Measurements from ENCODE around the gene SLC35A5. TPM values are rescaled to one million over a fixed set of nuclear protein-coding genes. Genes with fewer than 3 reads are reported as not detected.

SLC35A5 gene
- total RNA-seq, 4 donors from 2014 or later, result 16.2 to 35.0 (median 21.9) TPM

DNA sequence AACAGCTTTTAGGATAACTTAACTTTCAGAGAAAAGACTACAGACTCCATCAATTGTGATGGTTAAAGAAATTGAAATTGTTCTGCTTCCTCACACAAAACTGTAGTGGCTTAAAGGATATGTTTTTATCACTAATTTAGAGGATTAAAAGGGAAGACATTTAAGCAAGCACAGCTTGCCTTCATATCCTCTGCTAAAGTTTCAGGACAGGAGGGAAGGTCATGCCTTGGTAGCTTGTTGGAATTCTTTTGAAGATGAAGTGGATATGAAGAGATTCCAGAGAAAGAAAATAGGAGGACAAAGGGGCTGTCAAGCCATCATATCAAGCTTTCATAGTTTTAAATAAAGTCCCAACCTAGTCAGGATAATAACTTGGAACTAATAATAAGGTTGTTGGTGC lies 46.0 kb downstream of the SLC35A5 start:
- no peak for TF ChIP-seq POLR2A (IDR thresholded peaks at IDR 0.05)
- TF ChIP-seq, protein P1, sequence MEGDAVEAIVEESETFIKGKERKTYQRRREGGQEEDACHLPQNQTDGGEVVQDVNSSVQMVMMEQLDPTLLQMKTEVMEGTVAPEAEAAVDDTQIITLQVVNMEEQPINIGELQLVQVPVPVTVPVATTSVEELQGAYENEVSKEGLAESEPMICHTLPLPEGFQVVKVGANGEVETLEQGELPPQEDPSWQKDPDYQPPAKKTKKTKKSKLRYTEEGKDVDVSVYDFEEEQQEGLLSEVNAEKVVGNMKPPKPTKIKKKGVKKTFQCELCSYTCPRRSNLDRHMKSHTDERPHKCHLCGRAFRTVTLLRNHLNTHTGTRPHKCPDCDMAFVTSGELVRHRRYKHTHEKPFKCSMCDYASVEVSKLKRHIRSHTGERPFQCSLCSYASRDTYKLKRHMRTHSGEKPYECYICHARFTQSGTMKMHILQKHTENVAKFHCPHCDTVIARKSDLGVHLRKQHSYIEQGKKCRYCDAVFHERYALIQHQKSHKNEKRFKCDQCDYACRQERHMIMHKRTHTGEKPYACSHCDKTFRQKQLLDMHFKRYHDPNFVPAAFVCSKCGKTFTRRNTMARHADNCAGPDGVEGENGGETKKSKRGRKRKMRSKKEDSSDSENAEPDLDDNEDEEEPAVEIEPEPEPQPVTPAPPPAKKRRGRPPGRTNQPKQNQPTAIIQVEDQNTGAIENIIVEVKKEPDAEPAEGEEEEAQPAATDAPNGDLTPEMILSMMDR (IDR thresholded peaks at IDR 0.05), result no peak
- H3K4me3 ChIP-seq (ENCODE audit: low read depth, poor library complexity, severe bottlenecking), result no peak overlapping the region
- no peak for DNase-seq (ENCODE audit: low spot score in 2 of 2)
- intact Hi-C loops (cut with DNase I; ENCODE audit: low total_unique reads), result no loop called here

DNA sequence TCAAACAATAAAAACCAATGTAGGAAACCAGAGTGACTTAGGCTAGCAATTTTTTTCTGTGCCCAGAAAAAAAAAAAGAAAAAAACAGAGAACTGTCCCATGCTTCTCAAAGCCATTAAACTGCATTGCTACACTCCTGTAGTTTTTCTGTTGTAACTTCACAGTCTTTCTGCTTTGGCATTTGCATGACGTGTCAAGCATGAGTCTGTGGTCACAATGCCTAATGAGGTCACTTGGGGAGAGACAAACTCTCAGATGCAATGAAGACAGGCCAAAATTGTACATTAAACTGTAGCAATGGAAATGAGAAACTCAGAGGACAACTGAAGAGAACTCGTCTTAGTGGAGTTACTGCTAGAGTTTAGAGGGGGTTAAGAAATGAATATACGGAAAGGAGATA lies 48.3 kb downstream of the SLC35A5 start:
- H3K4me3 ChIP-seq (ENCODE audit: low read depth, poor library complexity, severe bottlenecking), result no peak overlapping the region
- no peak for DNase-seq (ENCODE audit: low spot score in 2 of 2)
- intact Hi-C loops (cut with DNase I; ENCODE audit: low total_unique reads), result no loop called here
- TF ChIP-seq, protein P1 (IDR thresholded peaks at IDR 0.05), result no peak
- no peak for TF ChIP-seq POLR2A (IDR thresholded peaks at IDR 0.05)
- WGBS, 2 donors, result 68 to 83% methylated on average over 3 of the region's 3 CpGs

DNA sequence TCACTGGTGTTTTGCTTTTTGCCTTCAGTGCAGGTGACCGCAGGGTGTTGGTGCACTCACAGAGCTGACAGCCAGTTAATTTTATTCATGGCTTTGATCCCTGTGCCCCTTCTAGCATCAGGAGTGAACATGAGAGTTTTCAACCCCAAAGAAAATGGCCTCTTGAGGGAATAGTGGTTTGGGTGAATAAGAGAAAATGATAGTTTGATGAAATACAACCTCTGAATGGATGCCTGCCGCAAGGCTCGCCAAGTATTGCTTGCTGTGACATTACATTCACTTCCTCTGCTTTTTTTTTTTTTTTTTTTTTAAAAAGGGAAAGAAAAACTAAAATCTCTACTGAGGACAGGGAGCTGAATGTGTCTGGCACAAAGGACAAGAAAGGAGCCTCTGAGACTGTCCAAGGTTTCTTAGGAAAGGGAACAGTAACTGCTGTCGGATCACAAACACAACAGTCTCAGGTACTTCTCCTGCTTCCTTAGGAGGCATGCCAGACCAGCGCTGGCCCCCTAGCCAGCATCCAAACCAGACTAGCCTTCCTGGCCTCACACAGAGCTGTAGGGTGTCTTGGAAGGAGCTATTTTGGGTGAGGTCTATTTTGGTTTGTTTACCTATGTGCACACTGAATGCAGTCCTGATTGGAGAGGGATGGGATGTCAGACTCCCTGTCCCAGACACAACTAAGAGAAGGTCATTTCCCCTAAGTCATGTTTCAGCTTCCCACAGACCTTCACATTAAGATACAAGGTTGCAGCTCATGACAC lies 50.1 kb downstream of the SLC35A5 start:
- intact Hi-C loops (cut with DNase I; ENCODE audit: low total_unique reads), result no loop called here
- WGBS, 2 donors, result 78 to 93% methylated on average over 5 of the region's 5 CpGs

DNA sequence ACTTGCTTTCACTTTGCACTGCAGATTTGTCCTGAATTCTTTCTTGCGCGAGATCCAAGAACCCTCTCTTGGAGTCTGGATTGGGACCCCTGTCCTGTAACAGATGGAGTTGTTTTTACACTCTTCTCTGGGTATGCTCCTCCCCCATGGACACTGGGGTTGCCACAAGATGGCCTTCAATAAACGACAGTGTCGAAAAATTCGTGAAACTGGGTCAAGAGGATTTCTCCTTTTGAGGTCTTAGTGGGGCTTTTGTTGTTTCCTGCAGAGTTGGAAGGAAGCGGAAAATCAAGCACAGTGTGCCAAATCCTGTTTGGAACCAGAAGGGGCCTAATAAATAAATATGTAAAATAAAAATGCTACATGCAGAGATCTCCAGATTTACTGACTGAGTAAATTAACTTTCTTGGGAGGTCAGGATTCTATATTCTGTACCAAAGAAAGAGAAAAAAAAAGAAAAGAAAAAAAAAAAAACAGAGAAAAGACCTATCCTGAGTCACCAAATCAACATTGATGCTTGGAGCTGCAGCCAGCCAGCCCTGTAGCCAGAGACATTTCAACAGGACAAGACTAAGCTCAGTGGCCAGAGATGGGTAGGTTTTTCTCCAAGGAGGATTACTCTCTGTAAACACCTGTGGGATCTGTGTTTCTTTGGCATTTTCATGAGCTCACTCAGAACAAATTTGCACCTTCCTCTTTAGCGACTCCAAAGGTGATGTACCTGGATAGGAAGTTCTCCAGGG lies 54.3 kb downstream of the SLC35A5 start:
- 68 to 74% methylated on average over 7 of the region's 7 CpGs for WGBS, 2 donors
- intact Hi-C loops (cut with DNase I; ENCODE audit: low total_unique reads), result no loop called here
- no peak overlapping the region for H3K4me3 ChIP-seq (ENCODE audit: low read depth, poor library complexity, severe bottlenecking)
- TF ChIP-seq, protein P1 (IDR thresholded peaks at IDR 0.05), result no peak
- no peak for TF ChIP-seq POLR2A (IDR thresholded peaks at IDR 0.05)
- no peak for DNase-seq (ENCODE audit: low spot score in 2 of 2)

More for the DNA sequence above, 50.1 kb downstream of the SLC35A5 start:
- no peak for DNase-seq (ENCODE audit: low spot score in 2 of 2)
- no peak overlapping the region for H3K4me3 ChIP-seq (ENCODE audit: low read depth, poor library complexity, severe bottlenecking)
- TF ChIP-seq POLR2A (IDR thresholded peaks at IDR 0.05), result no peak
- TF ChIP-seq, protein P1 (IDR thresholded peaks at IDR 0.05), result no peak

DNA sequence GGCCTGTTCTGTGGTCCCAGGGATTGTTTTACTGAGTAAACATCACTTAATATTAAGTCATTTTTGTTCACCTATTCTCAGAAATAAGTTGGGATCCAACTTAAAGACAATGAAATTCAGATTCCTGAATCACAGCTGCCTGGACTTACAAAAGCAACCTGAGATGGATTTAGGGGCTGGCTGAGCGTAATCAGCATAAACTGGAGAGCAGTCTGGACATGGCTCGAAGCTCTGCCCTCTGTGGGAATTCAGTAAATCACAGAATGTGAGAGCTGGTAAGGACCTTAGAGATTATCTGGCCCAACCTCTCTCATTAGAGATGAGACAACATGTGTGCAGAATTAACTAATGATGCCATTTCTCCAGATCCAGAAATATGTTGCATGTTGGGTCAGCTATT lies 55.4 kb downstream of the SLC35A5 start:
- WGBS, 2 donors, result 80 to 96% methylated on average over 2 of the region's 2 CpGs
- TF ChIP-seq, protein P1 (IDR thresholded peaks at IDR 0.05), result no peak
- TF ChIP-seq POLR2A (IDR thresholded peaks at IDR 0.05), result no peak
- no peak for DNase-seq (ENCODE audit: low spot score in 2 of 2)
- intact Hi-C loops (cut with DNase I; ENCODE audit: low total_unique reads), result no loop called here
- H3K4me3 ChIP-seq (ENCODE audit: low read depth, poor library complexity, severe bottlenecking), result no peak overlapping the region

All from lower leg skin (tissue), 4 donors.